Measurements from ENCODE around the gene CRYBG1. TPM values are rescaled to one million over a fixed set of nuclear protein-coding genes. Genes with fewer than 3 reads are reported as not detected.

CRYBG1 gene
- total and polyA plus RNA-seq, 2 of the 13 experiments (the other 11 are each of a cell fraction or from before 2014, with no cell fraction given) = 10.1 to 21.9 TPM

GRCh38 chr6:106557837-106558236 is 197.3 kb downstream of the CRYBG1 start (continued):
- no peak for TF ChIP-seq ZSCAN30 (CRISPR knock-in tag; IDR thresholded peaks at IDR 0.05)
- TF ChIP-seq NPAS2 (CRISPR knock-in tag; IDR thresholded peaks at IDR 0.05; ENCODE audit: borderline replicate concordance) = no peak
- no peak for TF ChIP-seq HDAC2 (CRISPR knock-in tag; IDR thresholded peaks at IDR 0.05)
- TF ChIP-seq ZBTB3 (CRISPR knock-in tag; IDR thresholded peaks at IDR 0.05; ENCODE audit: borderline replicate concordance, low read depth) = no peak
- no peak for TF ChIP-seq TFAP4 (IDR thresholded peaks at IDR 0.05; ENCODE audit: borderline replicate concordance, low read depth)
- TF ChIP-seq ZNF18 (CRISPR knock-in tag; IDR thresholded peaks at IDR 0.05; ENCODE audit: insufficient replicate concordance) = no peak
- TF ChIP-seq FOXP4 (CRISPR knock-in tag; IDR thresholded peaks at IDR 0.05) = peak; percentile 60
- no peak for TF ChIP-seq RAD21 (CRISPR knock-in tag; IDR thresholded peaks at IDR 0.05)
- TF ChIP-seq, protein P1, sequence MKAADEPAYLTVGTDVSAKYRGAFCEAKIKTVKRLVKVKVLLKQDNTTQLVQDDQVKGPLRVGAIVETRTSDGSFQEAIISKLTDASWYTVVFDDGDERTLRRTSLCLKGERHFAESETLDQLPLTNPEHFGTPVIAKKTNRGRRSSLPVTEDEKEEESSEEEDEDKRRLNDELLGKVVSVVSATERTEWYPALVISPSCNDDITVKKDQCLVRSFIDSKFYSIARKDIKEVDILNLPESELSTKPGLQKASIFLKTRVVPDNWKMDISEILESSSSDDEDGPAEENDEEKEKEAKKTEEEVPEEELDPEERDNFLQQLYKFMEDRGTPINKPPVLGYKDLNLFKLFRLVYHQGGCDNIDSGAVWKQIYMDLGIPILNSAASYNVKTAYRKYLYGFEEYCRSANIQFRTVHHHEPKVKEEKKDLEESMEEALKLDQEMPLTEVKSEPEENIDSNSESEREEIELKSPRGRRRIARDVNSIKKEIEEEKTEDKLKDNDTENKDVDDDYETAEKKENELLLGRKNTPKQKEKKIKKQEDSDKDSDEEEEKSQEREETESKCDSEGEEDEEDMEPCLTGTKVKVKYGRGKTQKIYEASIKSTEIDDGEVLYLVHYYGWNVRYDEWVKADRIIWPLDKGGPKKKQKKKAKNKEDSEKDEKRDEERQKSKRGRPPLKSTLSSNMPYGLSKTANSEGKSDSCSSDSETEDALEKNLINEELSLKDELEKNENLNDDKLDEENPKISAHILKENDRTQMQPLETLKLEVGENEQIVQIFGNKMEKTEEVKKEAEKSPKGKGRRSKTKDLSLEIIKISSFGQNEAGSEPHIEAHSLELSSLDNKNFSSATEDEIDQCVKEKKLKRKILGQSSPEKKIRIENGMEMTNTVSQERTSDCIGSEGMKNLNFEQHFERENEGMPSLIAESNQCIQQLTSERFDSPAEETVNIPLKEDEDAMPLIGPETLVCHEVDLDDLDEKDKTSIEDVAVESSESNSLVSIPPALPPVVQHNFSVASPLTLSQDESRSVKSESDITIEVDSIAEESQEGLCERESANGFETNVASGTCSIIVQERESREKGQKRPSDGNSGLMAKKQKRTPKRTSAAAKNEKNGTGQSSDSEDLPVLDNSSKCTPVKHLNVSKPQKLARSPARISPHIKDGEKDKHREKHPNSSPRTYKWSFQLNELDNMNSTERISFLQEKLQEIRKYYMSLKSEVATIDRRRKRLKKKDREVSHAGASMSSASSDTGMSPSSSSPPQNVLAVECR (CRISPR knock-in tag; IDR thresholded peaks at IDR 0.05; ENCODE audit: borderline replicate concordance) = no peak
- TF ChIP-seq HNF4G (IDR thresholded peaks at IDR 0.05; ENCODE audit: borderline replicate concordance, low read depth, low read length) = no peak
- no peak for TF ChIP-seq HNF4G (CRISPR knock-in tag; IDR thresholded peaks at IDR 0.05; ENCODE audit: borderline replicate concordance, low read depth)
- TF ChIP-seq TEAD2 (CRISPR knock-in tag; IDR thresholded peaks at IDR 0.05) = no peak
- no peak for TF ChIP-seq ZNF138 (CRISPR knock-in tag; IDR thresholded peaks at IDR 0.05; ENCODE audit: low read depth)
- no peak for TF ChIP-seq ZNF775 (CRISPR knock-in tag; IDR thresholded peaks at IDR 0.05; ENCODE audit: borderline replicate concordance)
- no peak for TF ChIP-seq PHB2 (IDR thresholded peaks at IDR 0.05; ENCODE audit: partially characterized antibody)
- no peak for TF ChIP-seq EHMT2 (IDR thresholded peaks at IDR 0.05; ENCODE audit: borderline replicate concordance, low read depth, low read length)
- TF ChIP-seq, protein P2, sequence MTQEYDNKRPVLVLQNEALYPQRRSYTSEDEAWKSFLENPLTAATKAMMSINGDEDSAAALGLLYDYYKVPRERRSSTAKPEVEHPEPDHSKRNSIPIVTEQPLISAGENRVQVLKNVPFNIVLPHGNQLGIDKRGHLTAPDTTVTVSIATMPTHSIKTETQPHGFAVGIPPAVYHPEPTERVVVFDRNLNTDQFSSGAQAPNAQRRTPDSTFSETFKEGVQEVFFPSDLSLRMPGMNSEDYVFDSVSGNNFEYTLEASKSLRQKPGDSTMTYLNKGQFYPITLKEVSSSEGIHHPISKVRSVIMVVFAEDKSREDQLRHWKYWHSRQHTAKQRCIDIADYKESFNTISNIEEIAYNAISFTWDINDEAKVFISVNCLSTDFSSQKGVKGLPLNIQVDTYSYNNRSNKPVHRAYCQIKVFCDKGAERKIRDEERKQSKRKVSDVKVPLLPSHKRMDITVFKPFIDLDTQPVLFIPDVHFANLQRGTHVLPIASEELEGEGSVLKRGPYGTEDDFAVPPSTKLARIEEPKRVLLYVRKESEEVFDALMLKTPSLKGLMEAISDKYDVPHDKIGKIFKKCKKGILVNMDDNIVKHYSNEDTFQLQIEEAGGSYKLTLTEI (CRISPR knock-in tag; conservative IDR thresholded peaks at IDR 0.05) = no peak
- no peak for TF ChIP-seq ETV5 (CRISPR knock-in tag; IDR thresholded peaks at IDR 0.05; ENCODE audit: borderline replicate concordance)
- TF ChIP-seq EP300 (IDR thresholded peaks at IDR 0.05; ENCODE audit: low read depth in 2 of 2, low read length in 2 of 2) = peak in 1 of 2 experiments; percentile 34; a peak in 1 of 4 replicates
- no peak for TF ChIP-seq EP300 (CRISPR knock-in tag; IDR thresholded peaks at IDR 0.05; ENCODE audit: borderline replicate concordance)
